Activated CD4-positive, alpha-beta T cell treated with anti-CD3 and anti-CD28 coated beads for 24 hours (primary cell): ENCODE results near the gene TRABD2A.

ENCODE experiments used
- DNase-seq, 2 donors: peaks; one replicate each; pipeline ENCODE4 v3.0.0-alpha.2; 2020; ENCODE audit warnings: low read depth in 2 of 2

TRABD2A gene

GRCh38 chr2:84904717-84905174, 23.9 kb upstream of the TRABD2A start:
- DNase-seq, result no peak

DNA sequence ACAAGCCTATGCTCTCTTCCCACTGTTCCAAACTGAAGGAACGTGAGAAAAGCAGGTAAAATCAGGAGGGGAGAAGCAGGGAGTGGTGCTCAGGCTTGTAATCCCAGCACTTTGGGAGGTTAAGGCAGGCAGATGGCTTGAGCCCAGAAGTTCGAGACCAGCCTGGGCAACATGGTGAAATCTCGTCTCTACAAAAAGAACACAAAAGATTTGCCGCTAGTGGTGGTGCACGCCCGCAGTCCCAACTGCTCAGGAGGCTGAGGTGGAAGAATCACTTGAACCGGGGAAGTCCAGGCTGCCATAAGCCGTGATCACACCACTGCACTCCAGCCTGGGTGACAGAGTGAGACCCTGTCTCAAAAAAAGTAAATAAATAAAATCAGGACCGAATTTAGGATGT, 23.3 kb upstream of the TRABD2A start:
- DNase-seq, result no peak

- no peak for DNase-seq
Observed at GRCh38 chr2:84902526-84902925, 21.6 kb upstream of the TRABD2A start.

GRCh38 chr2:84901593-84902120, 20.8 kb upstream of the TRABD2A start:
- no peak for DNase-seq

DNA sequence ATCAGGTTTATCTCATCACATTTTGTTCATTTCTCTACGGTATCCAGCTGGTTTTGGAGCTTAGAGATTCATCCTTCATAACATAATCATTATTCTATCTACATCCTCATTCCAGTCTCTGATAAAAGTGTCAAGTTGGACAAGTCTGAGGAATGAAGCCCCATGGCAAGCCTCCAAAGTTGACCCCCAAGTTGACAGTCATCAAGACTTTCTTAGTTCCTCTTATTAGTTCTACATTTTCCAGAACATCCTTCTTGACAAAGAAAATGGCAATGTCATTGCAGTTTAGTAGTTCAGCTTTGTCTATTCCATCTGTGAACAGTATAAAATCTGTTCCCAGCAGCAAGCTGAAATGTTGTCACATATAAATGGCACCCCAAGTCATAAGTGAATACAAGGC, 20.1 kb upstream of the TRABD2A start:
- no peak for DNase-seq

DNA sequence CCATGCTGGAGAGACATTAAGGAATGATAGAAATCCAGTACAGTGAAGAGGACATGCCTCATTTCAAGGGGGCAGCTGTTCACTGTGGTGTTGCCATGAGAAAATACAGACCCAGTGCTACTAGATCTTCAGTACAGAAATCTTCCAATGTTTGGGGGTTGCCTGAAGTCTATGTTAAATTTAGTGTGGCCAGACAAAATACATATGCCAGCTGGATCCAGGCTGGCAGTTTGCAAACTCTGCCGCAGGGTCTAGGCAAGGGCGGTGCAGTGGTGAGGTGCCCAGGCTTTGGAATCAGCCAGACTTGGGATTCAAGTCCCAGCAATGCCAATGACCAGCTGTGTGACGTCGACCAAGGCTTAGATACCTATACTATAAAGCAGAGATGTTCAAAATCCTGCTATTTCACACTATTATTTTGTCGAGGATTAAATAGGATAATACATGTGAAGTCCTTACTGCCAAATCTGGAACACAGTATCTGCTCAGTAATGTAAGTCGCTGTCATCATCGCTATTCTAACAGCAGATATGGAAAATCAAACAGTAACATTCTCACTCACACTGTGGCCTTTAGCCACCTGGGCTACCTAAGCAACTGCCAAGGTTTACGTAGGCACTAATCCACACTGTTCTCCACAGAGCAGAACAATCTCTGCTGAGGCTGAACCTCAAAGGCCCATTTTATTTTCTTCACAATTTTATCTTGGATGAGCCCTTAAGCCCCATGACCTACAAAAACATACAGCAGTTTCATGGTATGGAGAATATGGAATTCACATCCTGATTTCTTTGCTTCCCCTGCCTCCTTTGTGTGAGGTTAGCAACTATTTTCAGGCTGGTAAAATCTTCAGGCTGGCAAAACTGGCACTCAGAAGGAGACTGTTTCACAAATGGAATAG, 18.7 kb upstream of the TRABD2A start:
- no peak for DNase-seq

- no peak for DNase-seq
Observed at GRCh38 chr2:84897773-84898172, 16.9 kb upstream of the TRABD2A start.

DNA sequence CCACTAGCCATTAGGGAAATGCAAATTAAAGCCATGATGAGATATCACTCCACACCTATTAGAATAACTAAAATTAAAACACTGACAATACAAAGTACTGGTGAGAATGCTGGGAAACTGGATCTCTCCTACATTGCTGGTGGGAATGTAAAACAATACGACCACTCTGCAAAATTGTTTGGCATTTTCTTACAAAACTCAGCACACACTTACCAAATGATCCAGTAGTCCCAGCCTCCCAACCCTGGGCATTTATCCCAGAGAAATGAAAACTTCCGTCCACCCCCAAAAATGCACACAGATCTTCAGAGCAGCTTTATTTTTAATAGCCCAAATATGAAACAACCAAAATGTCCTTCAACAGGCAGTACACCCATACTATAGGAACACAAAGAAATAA, 15.7 kb upstream of the TRABD2A start:
- DNase-seq, result no peak

DNA sequence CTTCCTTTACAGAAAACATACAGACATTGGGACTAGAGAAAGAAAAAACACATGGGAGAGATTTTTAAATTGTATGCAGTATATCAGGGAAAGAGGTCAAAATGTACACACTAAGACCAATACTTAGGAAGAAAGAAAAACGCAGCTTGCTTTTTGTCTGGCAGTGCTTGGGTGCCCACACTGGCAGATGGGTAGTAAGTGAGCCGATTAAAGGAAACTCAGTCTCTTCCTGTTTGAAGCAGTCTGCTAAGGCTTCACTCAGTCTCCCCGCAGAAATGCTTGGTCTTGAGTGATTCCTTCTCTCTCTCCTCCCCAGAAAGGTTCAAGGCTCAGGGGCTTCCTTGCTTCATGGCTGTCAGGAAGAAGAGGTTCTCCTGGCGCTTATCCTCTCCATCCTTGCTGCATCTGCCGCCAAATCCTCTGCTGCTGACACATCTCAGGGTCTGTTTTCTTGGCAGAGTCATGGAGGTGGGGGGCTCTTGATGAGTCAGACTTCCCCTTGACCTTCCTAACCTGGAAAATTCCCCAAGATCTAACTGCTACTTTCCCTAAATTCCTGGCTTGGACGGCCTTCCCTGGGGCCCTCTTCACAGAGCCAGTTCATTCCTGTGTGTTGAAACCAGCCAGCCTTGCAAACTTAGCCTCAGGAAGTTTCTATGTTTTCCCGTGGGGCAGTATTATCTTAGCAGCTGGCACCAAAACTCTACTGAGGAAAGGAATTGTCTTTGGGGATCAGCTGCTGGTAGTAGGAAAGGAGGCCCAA, 14.1 kb upstream of the TRABD2A start:
- no peak for DNase-seq

DNA sequence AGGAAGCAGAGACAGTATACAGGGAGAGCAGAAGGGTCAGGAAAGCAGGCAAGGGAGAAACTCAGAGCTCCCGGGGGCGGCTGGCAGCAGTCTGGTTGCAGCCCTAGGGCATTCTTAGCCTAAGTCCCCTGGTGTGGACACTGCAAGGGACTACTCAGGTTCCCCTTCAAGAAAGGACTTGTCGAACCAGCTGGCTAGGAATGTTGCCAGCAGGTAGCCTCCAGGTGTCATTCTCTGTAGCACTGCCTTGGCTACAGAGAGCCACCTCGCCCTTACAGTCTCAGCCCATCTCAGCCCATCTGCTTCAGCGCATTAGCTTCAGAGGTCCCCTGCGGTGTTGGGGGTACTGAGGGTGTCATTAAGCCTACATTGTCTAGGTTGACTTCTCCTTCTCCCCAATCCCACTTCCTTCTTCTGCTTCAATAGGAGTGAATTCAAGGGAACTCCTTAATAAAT, 13.3 kb upstream of the TRABD2A start:
- DNase-seq, result no peak

- no peak for DNase-seq
Observed at GRCh38 chr2:84891355-84892010, 10.6 kb upstream of the TRABD2A start.

- DNase-seq, result no peak
Observed at GRCh38 chr2:84889332-84889731, 8.4 kb upstream of the TRABD2A start.

DNA sequence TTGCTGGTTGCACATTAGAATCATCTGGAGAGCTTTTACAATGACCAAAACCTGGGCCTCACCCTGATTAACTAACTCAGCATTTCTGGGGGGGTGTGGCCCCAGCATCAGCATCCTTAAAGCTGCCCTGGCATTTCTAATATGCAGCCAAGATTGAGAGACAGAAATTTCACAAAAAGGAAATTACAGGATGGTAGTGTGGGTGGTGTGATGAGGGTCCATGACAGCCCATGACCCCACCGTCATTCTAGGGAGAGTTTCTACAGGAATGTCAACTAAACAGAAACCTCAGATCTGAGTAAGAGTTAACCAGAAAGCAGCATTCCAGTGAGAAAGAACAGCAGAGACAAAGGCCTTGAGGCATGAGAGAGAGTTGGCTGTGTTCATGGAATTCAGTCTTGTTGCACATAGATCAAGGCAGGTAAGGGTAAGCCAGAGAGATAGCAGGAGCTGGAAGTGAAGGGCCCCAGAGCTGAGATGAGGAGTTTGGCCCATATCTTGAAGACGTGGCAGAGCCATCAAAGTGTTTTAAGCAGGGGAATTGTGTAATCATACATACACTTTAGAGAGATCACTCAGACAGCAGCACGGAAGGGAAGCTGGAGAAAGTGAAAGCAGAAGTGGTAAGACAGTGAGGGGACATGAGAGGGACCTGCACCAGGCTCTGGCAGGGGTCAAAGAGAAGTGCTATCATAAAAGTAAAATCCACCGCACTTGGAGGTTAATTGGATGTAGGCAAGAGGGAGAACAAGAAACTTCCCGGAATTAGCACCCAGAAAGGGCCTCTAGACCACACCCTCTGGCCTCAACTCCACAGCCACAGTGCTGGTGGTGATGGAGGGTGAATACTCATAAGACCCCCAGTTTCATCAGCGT, 7.8 kb upstream of the TRABD2A start:
- DNase-seq, result no peak

DNA sequence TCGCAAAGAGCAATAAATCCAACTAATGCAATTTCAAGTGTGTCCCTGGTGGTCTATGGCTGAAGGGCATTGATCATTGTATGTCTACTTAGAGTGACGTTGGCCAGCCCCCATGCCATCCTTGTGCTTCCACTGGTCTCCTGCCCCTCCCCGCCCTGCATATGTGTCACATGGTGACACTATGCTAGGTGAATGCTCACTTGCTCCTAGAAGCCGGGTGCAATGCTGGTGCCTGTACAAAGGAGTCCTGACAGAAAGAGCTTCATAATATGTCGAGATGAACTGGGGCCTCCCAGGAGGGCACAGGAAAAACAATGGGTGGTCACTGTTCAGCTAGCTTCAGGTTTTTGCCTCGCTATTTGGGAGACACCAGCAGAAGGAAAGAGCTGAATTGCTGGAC, 5.9 kb upstream of the TRABD2A start:
- DNase-seq, result no peak

- no peak for DNase-seq
Observed at GRCh38 chr2:84885111-84885510, 4.2 kb upstream of the TRABD2A start.

DNA sequence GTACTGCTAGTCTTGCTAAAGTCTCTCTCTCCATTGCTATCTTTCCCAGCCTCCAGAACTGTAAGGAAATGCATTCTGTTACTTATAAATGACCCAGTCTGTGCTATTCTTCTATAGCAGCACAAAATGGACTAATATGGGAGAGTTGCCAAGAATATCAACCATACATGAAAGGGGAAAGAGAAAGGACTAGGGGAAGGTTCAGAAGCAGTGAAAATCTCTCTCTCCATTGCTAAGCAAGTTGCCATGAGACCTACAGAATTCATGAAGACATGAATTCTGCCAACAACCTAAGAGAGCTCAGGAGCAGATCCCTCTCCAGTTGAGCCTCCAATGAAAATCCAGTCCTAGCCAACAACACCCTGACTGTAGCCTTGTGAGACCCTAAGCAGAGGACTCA, 3.6 kb upstream of the TRABD2A start:
- no peak for DNase-seq

DNA sequence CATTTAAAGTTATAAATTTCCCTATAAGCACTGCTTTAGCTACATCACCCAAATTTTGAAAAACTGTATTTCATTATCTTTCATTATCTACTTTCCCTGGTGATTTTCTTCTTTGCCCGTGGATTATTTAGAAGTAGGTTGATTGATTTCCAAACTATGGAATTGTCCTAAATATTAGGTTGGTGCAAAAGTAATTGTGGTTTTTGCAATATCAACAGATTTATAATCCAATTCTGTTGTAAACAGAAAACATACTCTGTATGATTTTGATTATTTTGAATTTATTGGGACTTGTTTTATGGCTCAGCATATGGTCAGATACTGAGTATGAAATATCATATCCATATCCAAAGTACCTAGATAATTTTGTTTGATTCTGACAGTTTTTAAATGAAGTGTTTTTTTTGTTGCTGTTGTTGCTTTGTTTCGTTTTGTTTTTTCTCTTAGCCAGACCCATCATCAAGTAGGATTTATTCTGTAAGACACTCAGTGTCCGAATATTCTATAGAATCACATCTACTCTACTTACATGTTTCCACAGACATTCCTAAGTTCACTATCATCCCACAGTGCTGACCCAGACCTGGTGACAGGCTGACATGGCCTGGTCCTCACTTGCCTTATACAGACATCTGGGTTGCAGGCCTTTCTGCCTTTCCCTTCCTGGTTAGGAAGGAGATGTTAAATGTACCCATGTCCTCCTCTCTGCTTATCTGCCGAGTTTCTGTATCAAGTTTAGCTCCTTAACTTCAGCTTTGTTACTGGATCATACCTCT, 2.1 kb upstream of the TRABD2A start:
- DNase-seq, result no peak

DNA sequence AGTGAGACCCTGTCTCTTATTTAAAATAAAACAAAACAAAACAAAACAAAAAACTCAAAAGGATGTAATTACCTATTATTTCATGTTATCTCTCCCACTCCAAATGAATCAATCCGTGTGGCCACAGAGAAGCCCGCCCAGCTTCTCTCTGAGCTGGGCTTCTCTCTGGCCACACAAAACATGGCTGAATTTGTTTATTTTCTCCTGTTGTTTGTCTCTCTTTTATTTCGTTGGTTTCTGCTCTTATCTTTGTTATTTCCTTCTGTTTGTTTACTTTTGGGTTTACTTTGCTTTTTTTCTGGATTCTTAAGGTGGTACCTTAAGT, 1.5 kb upstream of the TRABD2A start:
- DNase-seq, result no peak

DNA sequence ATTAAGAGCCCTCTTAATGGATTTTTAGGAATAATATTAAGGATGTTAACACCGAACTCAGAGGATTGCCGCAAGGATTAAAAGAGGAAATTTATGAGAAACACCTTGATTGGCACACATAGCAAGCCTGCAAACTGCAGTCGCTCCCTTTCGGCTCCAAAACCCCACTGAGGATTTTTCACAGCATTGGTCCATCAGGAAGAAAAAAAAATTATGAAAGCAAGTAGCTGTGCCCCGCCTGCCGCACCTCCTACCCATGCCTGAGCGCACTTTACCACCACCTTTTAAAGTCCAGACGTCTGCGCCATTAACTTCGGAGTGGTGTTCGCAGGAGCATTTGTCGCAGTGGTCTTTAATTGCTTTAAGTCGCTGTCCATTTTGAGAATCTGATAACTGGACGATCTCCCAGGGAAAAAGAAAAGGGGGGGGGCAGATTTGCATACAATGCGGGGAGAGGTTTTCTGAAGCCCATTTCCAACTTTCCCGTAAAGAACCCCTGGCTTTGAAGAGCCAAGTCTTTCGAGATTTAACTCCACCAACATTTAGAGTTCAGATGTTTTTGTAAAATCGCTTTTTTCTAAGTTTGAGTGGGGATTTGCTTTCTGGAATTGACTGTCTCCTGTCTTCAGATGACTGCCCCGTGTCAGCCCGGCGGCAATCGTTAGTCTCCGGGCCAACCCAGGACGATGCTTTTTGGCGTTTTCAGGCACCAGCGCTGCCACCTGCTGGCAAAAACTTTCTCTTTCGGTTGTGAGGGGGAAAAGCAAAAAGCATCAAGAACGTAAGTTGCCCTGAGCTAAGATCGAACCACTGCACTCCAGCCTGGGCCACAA, 913 bp upstream of the TRABD2A start:
- DNase-seq, result peak; percentile 79 to 83

DNA sequence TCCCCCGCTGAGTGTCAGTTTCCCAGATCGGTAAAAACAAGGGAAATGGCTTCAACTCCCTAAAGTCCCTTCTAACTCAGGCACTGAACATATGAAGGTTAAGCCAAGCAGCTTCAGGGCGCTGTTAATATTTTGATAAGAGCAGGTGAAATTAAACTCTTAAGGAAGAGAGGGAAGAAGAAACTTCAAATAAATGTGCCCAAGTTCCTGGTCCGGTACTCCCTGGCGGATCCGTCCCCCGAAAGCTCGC, 564 bp downstream of the TRABD2A start:
- DNase-seq, result no peak
